HepG2 (cell line): ENCODE measurements around the gene SMARCE1. TPM values are rescaled to one million over a fixed set of nuclear protein-coding genes. Genes with fewer than 3 reads are reported as not detected.

ENCODE experiments used
- ATAC-seq: fragments of 200-7000 bp; cut with Tn5 transposase; 3 replicates; pipeline ENCODE4 v1.9.1; 2020; ENCODE audit warnings: mild to moderate bottlenecking, moderate library complexity
- BruUV-seq: library from RNA; stranded (reverse); fragments of 400-500 nt; replicated peaks from 2 replicates; lab custom pipeline; 2021; lab: Mats Ljungman, UMichigan
- CTCF ChIA-PET: fragments of 300-600 bp; formaldehyde crosslinking; extraction: SDS; loops from one replicate; lab custom pipeline; 2021; ENCODE audit warnings: low total read pairs, inconsistent platforms, low intra/inter-chr PET ratio; lab: Yijun Ruan, JAX
- POLR2A ChIA-PET: fragments of 350-600 bp; sonication (Branson Sonifier 250); formaldehyde crosslinking; loops from one replicate; lab custom pipeline; 2020; ENCODE audit warnings: antibody characterized with exemption, inconsistent platforms; lab: Yijun Ruan, JAX
- DNase-seq: peaks from one replicate; pipeline ENCODE4 v3.0.0-alpha.2; 2015; ENCODE audit warnings: low spot score
- FAIRE-seq: peaks from 3 replicates; lab custom pipeline; 2011; peaks lifted over from hg19 to GRCh38; lab: Jason Lieb, UNC
- H2AFZ ChIP-seq: one replicate; pipeline ENCODE4 v1.6.1; 2011; ENCODE audit warnings: low read length, inconsistent platforms
- H3K27ac ChIP-seq: fragments of 300-600 bp; 3 replicates; pipeline ENCODE4 v1.8.0; 2011; ENCODE audit warnings: mixed run types, mild to moderate bottlenecking, mixed read lengths, low read length, inconsistent platforms; ENCODE audit not compliant: insufficient read depth; ENCODE audit errors: extremely low read length
- H3K27me3 ChIP-seq, 2 experiments: fragments of 200-600 bp in 1 of 2; 2 replicates in 1 of 2; 3 replicates in 1 of 2; pipeline versions ENCODE4 v1.6.0 to v1.8.0; 2011; ENCODE audit warnings: low read length in 2 of 2, mild to moderate bottlenecking in 2 of 2, moderate library complexity in 2 of 2, inconsistent platforms in 1 of 2; ENCODE audit not compliant: insufficient read depth in 2 of 2, control insufficient read depth in 1 of 2
- H3K36me3 ChIP-seq, 2 experiments: fragments of 200-600 bp in 1 of 2; replicated peaks in 1 of 2; 2 replicates in 1 of 2; 3 replicates in 1 of 2; pipeline versions ENCODE4 v1.5.1 to v1.8.0; 2011; ENCODE audit warnings: low read length in 2 of 2, inconsistent platforms in 1 of 2; ENCODE audit not compliant: insufficient read depth in 2 of 2, control insufficient read depth in 1 of 2
- H3K4me1 ChIP-seq: 2 replicates; pipeline ENCODE4 v1.5.1; 2012; ENCODE audit warnings: low read length, inconsistent platforms; ENCODE audit not compliant: insufficient read depth
- H3K4me2 ChIP-seq: 2 replicates; pipeline ENCODE4 v1.6.0; 2011; ENCODE audit warnings: low read depth, low read length, inconsistent platforms
- H3K4me3 ChIP-seq, 3 experiments: fragments of 200-600 bp in 1 of 3; sonication (generic), shearing (Covaris generic) in 1 of 3; replicated peaks in 1 of 3; 2 replicates each; pipeline ENCODE4 v1.5.1; 2011 to 2016; ENCODE audit warnings: low read length in 3 of 3, inconsistent platforms in 2 of 3, low read depth in 2 of 3, mild to moderate bottlenecking in 2 of 3, control low read depth in 1 of 3, mixed read lengths in 1 of 3; ENCODE audit not compliant: insufficient read depth in 1 of 3
- H3K79me2 ChIP-seq: one replicate; pipeline ENCODE4 v1.6.1; 2011; ENCODE audit warnings: low read length, inconsistent platforms; ENCODE audit not compliant: insufficient read depth
- H3K9ac ChIP-seq: 2 replicates; pipeline ENCODE4 v1.6.0; 2011; ENCODE audit warnings: mild to moderate bottlenecking, low read depth, low read length, inconsistent platforms; ENCODE audit not compliant: insufficient read depth
- H3K9me3 ChIP-seq: 2 replicates; pipeline ENCODE4 v1.5.1; 2012; ENCODE audit warnings: mild to moderate bottlenecking, low read length
- H4K20me1 ChIP-seq: 2 replicates; pipeline ENCODE4 v1.6.0; 2011; ENCODE audit warnings: inconsistent platforms, mild to moderate bottlenecking, low read length, moderate library complexity; ENCODE audit not compliant: insufficient read depth
- E2F2 ChIP-seq: sonication (generic); formaldehyde crosslinking; IDR thresholded peaks from 2 replicates; pipeline ENCODE4 v1.4.0; 2020; ENCODE audit warnings: missing genetic modification reagents, borderline replicate concordance
- MAFG ChIP-seq: sonication (generic); formaldehyde crosslinking; IDR thresholded peaks from 2 replicates; pipeline ENCODE4 v1.5.1; 2020; ENCODE audit warnings: mild to moderate bottlenecking, missing genetic modification reagents
- MIXL1 ChIP-seq: IDR thresholded peaks from 2 replicates; pipeline ENCODE4 v1.6.1; 2016
- ZNF691 ChIP-seq: sonication (generic); formaldehyde crosslinking; IDR thresholded peaks from 2 replicates; pipeline ENCODE4 v1.4.0; 2020; ENCODE audit warnings: missing genetic modification reagents, low read depth, mild to moderate bottlenecking, borderline replicate concordance
- WGBS: methylation state at CpG from one replicate; pipeline ENCODE4 v1.1.6; 2017; ENCODE audit warnings: low lambda C conversion rate; 5-methylcytosine and 5-hydroxymethylcytosine counted together
- in situ Hi-C: cut with HindIII; loops from 2 replicates; pipeline ENCODE4 v1.10.0; 2017; ENCODE audit warnings: low pct_unique_long_range_greater_than_20kb; ENCODE audit not compliant: extremely low pct_ligation_motif_present
- intact Hi-C: fragments of 100-400 bp; cut with micrococcal nuclease; formaldehyde crosslinking; loops from one replicate; pipeline ENCODE4 v1.10.0; 2022; ENCODE audit not compliant: unreplicated experiment
- polyA plus RNA-seq, 8 experiments: library from polyadenylated mRNA; depleted of rRNA in 3 of 8; stranded (reverse) in 7 of 8; unstranded in 1 of 8; fragments of >200 nt; fragmentation: Illumina TruSeq in 4 of 8; extraction: Trizol in 4 of 8; gene quantifications; 2 replicates each; pipeline versions ENCODE4 v1.2.1 to v1.2.3, GENCODE V29; 2011 to 2016; ENCODE audit warnings: low read depth in 4 of 8, missing spikeins in 1 of 8, mixed read lengths in 1 of 8; ENCODE audit not compliant: insufficient read depth in 1 of 8
- total RNA-seq, 5 experiments: library from RNA; depleted of rRNA; stranded (reverse); fragments of >200 nt; fragmentation: Illumina TruSeq; extraction: Trizol; gene quantifications; 2 replicates each; pipeline ENCODE4 v1.2.3, GENCODE V29; 2016; ENCODE audit warnings: low read depth in 1 of 5

The SMARCE1 gene
- total and polyA plus RNA-seq, 2 of the 13 experiments (the other 11 are each of a cell fraction or from before 2014, with no cell fraction given) = 43.5 to 127 TPM

- in situ Hi-C loops = no loop called here
- DNase-seq = no peak
- Histone ChIP-seq H3K27ac (no peak overlapping the region), H3K79me2 (no peaks in the 10 kb centered on the region)
- no peak for TF ChIP-seq MIXL1 (CRISPR knock-in tag)
- no peak for TF ChIP-seq MAFG (CRISPR knock-in tag)
- TF ChIP-seq E2F2 (CRISPR knock-in tag) = no peak
- no peak for TF ChIP-seq ZNF691 (CRISPR knock-in tag)
- TF ChIP-seq, all 625 proteins: peak for 0
- FAIRE-seq (no peak), ATAC-seq (no peak)
- WGBS = 1% methylated on average over 5 of the region's 5 CpGs
- no peaks in the 10 kb centered on the region for H3K36me3 ChIP-seq
- H3K27me3 ChIP-seq = peaks cover 0 to 16% of the 10 kb centered on the region in 2 experiments; a peak in 3 of 5 replicates
- intact Hi-C loops = no loop called here
- H3K4me3 ChIP-seq = no peak overlapping the region
- POLR2A ChIA-PET = no interaction called here
- no peak overlapping the region for H3K9ac ChIP-seq
- CTCF ChIA-PET = no interaction called here
- H2AFZ ChIP-seq = no peak overlapping the region
- no peaks in the 10 kb centered on the region for H3K9me3 ChIP-seq
- H3K4me2 ChIP-seq = no peak overlapping the region
- no TSS peak for BruUV-seq
- H3K4me1 ChIP-seq = no peaks in the 10 kb centered on the region; the same call in 1 of the 2 replicates
- H4K20me1 ChIP-seq = no peaks in the 10 kb centered on the region
Measured at GRCh38 chr17:40576113-40576740, 71.4 kb downstream of the SMARCE1 start.

Other genes starting within 250 kb of the SMARCE1 start
- 327 and 614 TPM in 2 replicates for gene TOP2A, start 229.9 kb downstream of the SMARCE1 start, total RNA-seq (2016; rRNA removed; fragmentation: Illumina TruSeq; extraction: Trizol)
- gene TOP2A, start 229.9 kb downstream of the SMARCE1 start, polyA plus RNA-seq (2011; rRNA removed) = 52.7 and 108 TPM in 2 replicates
- 4.1 and 4.9 TPM in 2 replicates for gene IGFBP4, start 204.4 kb downstream of the SMARCE1 start, total RNA-seq (2016; rRNA removed; fragmentation: Illumina TruSeq; extraction: Trizol)
- gene IGFBP4, start 204.4 kb downstream of the SMARCE1 start, polyA plus RNA-seq (2011; rRNA removed) = 43.6 and 49.0 TPM in 2 replicates
- gene TNS4, start 146.2 kb downstream of the SMARCE1 start, total RNA-seq (2016; rRNA removed; fragmentation: Illumina TruSeq; extraction: Trizol) = 0.58 TPM in 2 replicates
- gene TNS4, start 146.2 kb downstream of the SMARCE1 start, polyA plus RNA-seq (2011; rRNA removed) = 1.7 and 2.1 TPM in 2 replicates
- gene CCR7, start 82.3 kb downstream of the SMARCE1 start, total RNA-seq (2016; rRNA removed; fragmentation: Illumina TruSeq; extraction: Trizol) = 0.04 TPM in 1 of 2 replicates, not detected in the other
- 0.53 and 0.55 TPM in 2 replicates for gene CCR7, start 82.3 kb downstream of the SMARCE1 start, polyA plus RNA-seq (2011; rRNA removed)
- not detected in 2 replicates for gene KRT222, start 17.4 kb upstream of the SMARCE1 start, total RNA-seq (2016; rRNA removed; fragmentation: Illumina TruSeq; extraction: Trizol)
- not detected in 2 replicates for gene KRT222, start 17.4 kb upstream of the SMARCE1 start, polyA plus RNA-seq (2011; rRNA removed)
- not detected in 2 replicates for gene KRT24, start 55.9 kb upstream of the SMARCE1 start, total RNA-seq (2016; rRNA removed; fragmentation: Illumina TruSeq; extraction: Trizol)
- not detected in 2 replicates for gene KRT24, start 55.9 kb upstream of the SMARCE1 start, polyA plus RNA-seq (2011; rRNA removed)
- gene KRT25, start 107.5 kb upstream of the SMARCE1 start, total RNA-seq (2016; rRNA removed; fragmentation: Illumina TruSeq; extraction: Trizol) = not detected in 2 replicates
- gene KRT25, start 107.5 kb upstream of the SMARCE1 start, polyA plus RNA-seq (2011; rRNA removed) = not detected in 2 replicates
- not detected in 2 replicates for gene KRT26, start 124.4 kb upstream of the SMARCE1 start, total RNA-seq (2016; rRNA removed; fragmentation: Illumina TruSeq; extraction: Trizol)
- gene KRT26, start 124.4 kb upstream of the SMARCE1 start, polyA plus RNA-seq (2011; rRNA removed) = not detected in 2 replicates
- gene KRT27, start 134.7 kb upstream of the SMARCE1 start, total RNA-seq (2016; rRNA removed; fragmentation: Illumina TruSeq; extraction: Trizol) = not detected in 2 replicates
- not detected in 2 replicates for gene KRT27, start 134.7 kb upstream of the SMARCE1 start, polyA plus RNA-seq (2011; rRNA removed)
- gene KRT28, start 152.1 kb upstream of the SMARCE1 start, total RNA-seq (2016; rRNA removed; fragmentation: Illumina TruSeq; extraction: Trizol) = not detected in 2 replicates
- gene KRT28, start 152.1 kb upstream of the SMARCE1 start, polyA plus RNA-seq (2011; rRNA removed) = not detected in 2 replicates
- gene KRT10, start 174.8 kb upstream of the SMARCE1 start, total RNA-seq (2016; rRNA removed; fragmentation: Illumina TruSeq; extraction: Trizol) = 25.1 and 25.7 TPM in 2 replicates
- 23.0 and 27.5 TPM in 2 replicates for gene KRT10, start 174.8 kb upstream of the SMARCE1 start, polyA plus RNA-seq (2011; rRNA removed)
- gene KRT12, start 219.4 kb upstream of the SMARCE1 start, total RNA-seq (2016; rRNA removed; fragmentation: Illumina TruSeq; extraction: Trizol) = 0.07 TPM in 1 of 2 replicates, not detected in the other
- gene KRT12, start 219.4 kb upstream of the SMARCE1 start, polyA plus RNA-seq (2011; rRNA removed) = 0.09 and 0.31 TPM in 2 replicates
- 0.13 and 0.14 TPM in 2 replicates for gene KRT20, start 237.4 kb upstream of the SMARCE1 start, total RNA-seq (2016; rRNA removed; fragmentation: Illumina TruSeq; extraction: Trizol)
- gene KRT20, start 237.4 kb upstream of the SMARCE1 start, polyA plus RNA-seq (2011; rRNA removed) = 0.20 and 1.0 TPM in 2 replicates